Transverse colon (tissue), 4 donors: Measurements from ENCODE around the gene KCNN2. TPM values are rescaled to one million over a fixed set of nuclear protein-coding genes. Genes with fewer than 3 reads are reported as not detected.

Source experiments
- DNase-seq: peaks from one replicate; pipeline ENCODE4 v3.0.0-alpha.2; 2019
- H3K27ac ChIP-seq, 4 donors: fragments of 200-600 bp; sonication (generic); 2 replicates each; pipeline ENCODE4 v1.5.1; 2016 to 2018; ENCODE audit warnings: inconsistent platforms in 4 of 4
- H3K27me3 ChIP-seq: fragments of 200-600 bp; sonication (generic); 2 replicates; pipeline ENCODE4 v1.5.1; 2017; ENCODE audit warnings: inconsistent platforms
- H3K36me3 ChIP-seq, 4 donors: fragments of 200-600 bp; sonication (generic); 2 replicates each; pipeline ENCODE4 v1.5.1; 2017 to 2019; ENCODE audit warnings: inconsistent platforms in 4 of 4
- H3K4me1 ChIP-seq, 4 donors: fragments of 200-600 bp; sonication (generic); 2 replicates each; pipeline ENCODE4 v1.5.1; 2017 to 2020; ENCODE audit warnings: inconsistent platforms in 4 of 4
- H3K4me3 ChIP-seq, 4 donors: fragments of 200-600 bp; sonication (generic); 1 replicate in 1 of 4; 2 replicates in 3 of 4; pipeline versions ENCODE4 v1.5.1 to v1.6.1; 2017 to 2019; ENCODE audit warnings: inconsistent platforms in 4 of 4
- H3K9me3 ChIP-seq, 2 donors: fragments of 200-600 bp; sonication (generic); 2 replicates each; pipeline ENCODE4 v1.5.1; 2017 to 2019; ENCODE audit warnings: inconsistent platforms in 2 of 2
- CTCF ChIP-seq, 5 experiments: fragments of 200-600 bp in 3 of 5; fragments of 450-650 bp in 2 of 5; sonication (generic) in 3 of 5; IDR thresholded peaks; 1 replicate in 2 of 5; 2 replicates in 3 of 5; pipeline ENCODE4 v1.5.1; 2016 to 2017; ENCODE audit warnings: antibody characterized with exemption in 5 of 5, inconsistent platforms in 3 of 5, mild to moderate bottlenecking in 2 of 5, moderate library complexity in 1 of 5
- EP300 ChIP-seq: sonication (generic); formaldehyde crosslinking; IDR thresholded peaks from one replicate; pipeline ENCODE4 v1.6.1; 2017; ENCODE audit warnings: antibody characterized with exemption, low read depth
- POLR2A ChIP-seq: fragments of 450-650 bp; IDR thresholded peaks from one replicate; pipeline ENCODE4 v1.6.1; 2016; ENCODE audit warnings: antibody characterized with exemption, mild to moderate bottlenecking, moderate library complexity
- POLR2AphosphoS5 ChIP-seq, 3 donors: sonication (generic); formaldehyde crosslinking; IDR thresholded peaks; one replicate each; pipeline ENCODE4 v1.6.1; 2016; ENCODE audit warnings: antibody characterized with exemption in 3 of 3
- WGBS, 2 donors: methylation state at CpG; one replicate each; pipeline ENCODE4 v1.1.5; 2018; ENCODE audit warnings: low coverage in 1 of 2; 5-methylcytosine and 5-hydroxymethylcytosine counted together
- in situ Hi-C, 4 donors: fragments of 200-750 bp; cut with MboI; loops; one replicate each; pipeline versions ENCODE4 v1.15.0 to v1.15.1; 2017; ENCODE audit warnings: low sequenced_read_pairs in 3 of 4, low pct_ligation_motif_present in 1 of 4, low pct_unique_long_range_greater_than_20kb in 1 of 4
- intact Hi-C: fragments of 100-400 bp; cut with DNase I; formaldehyde crosslinking; loops from one replicate; pipeline ENCODE4 v1.15.1; 2023; ENCODE audit warnings: low total_unique reads
- total RNA-seq, 4 donors: library from RNA; depleted of rRNA; stranded (reverse); fragments of >200 nt; gene quantifications; one replicate each; pipeline ENCODE4 v1.1.0, GENCODE V29; 2016

The KCNN2 gene
- total RNA-seq, 4 donors from 2014 or later: 0.16 to 5.8 (median 0.58) TPM

GRCh38 chr5:114355086-114355830 is 6.6 kb upstream of the KCNN2 start:
- DNase-seq: no peak
- intact Hi-C loops: no loop called here

DNA sequence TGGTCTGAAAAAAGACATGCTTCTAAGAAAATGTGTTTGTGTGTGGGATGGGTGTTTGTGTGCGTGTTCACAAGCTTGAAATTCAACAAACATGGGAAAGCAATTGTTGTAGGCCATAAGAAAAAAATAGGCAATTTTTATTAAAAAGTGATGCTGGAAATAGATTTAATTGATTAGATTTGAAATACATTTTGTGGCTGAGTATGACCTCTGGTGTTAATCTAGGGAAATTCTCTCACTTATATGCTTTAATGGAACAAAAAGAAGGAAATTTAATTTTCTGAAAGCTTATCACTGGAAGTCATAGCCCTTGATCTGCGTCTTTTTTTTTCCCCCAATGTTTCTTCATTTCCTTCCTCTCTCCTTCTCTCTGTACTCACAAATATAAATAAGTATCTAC is 3.5 kb upstream of the KCNN2 start:
- no peaks in the 10 kb centered on the region for H3K9me3 ChIP-seq
- no peak overlapping the region for H3K4me3 ChIP-seq
- H3K27me3 ChIP-seq: peaks cover 53% of the 10 kb centered on the region
- H3K4me1 ChIP-seq: peaks cover 11 to 22% (median 19%) of the 10 kb centered on the region in 4 donors
- WGBS, 2 donors: 46 to 61% methylated on average over 2 of the region's 2 CpGs
- no peak for DNase-seq
- in situ Hi-C loops (no loop called here), intact Hi-C loops (no loop called here)
- no peaks in the 10 kb centered on the region for H3K36me3 ChIP-seq
- TF ChIP-seq EP300 (no peak), POLR2AphosphoS5 (IDR thresholded peaks at IDR 0.05) (no peak), CTCF (IDR thresholded peaks at IDR 0.05) (no peak), POLR2A (no peak)
- H3K27ac ChIP-seq: no peak overlapping the region

More at GRCh38 chr5:114355086-114355830, 6.6 kb upstream of the KCNN2 start:
- Histone ChIP-seq H3K27me3 (peaks cover 22% of the 10 kb centered on the region), H3K4me3 (no peak overlapping the region), H3K4me1 (no peaks in the 10 kb centered on the region), H3K36me3 (no peaks in the 10 kb centered on the region), H3K27ac (no peak overlapping the region), H3K9me3 (no peaks in the 10 kb centered on the region)
- WGBS, 2 donors: 40 to 55% methylated on average over 5 of the region's 5 CpGs
- TF ChIP-seq POLR2AphosphoS5 (IDR thresholded peaks at IDR 0.05) (no peak), POLR2A (no peak), CTCF (IDR thresholded peaks at IDR 0.05) (no peak), EP300 (no peak)
- in situ Hi-C loops: no loop called here

GRCh38 chr5:114360357-114360756 is 1.5 kb upstream of the KCNN2 start:
- H3K27me3 ChIP-seq: peaks cover 72% of the 10 kb centered on the region
- intact Hi-C loops: no loop called here
- WGBS, 2 donors: 9 to 10% methylated on average over 5 of the region's 5 CpGs

More at GRCh38 chr5:114360357-114360756, 1.5 kb upstream of the KCNN2 start:
- Histone ChIP-seq H3K9me3 (no peaks in the 10 kb centered on the region), H3K4me3 (peak overlapping the region in 1 of 4 donors; percentile 55), H3K4me1 (peaks cover 11 to 29% (median 20%) of the 10 kb centered on the region in 4 donors), H3K36me3 (no peaks in the 10 kb centered on the region), H3K27ac (no peak overlapping the region)
- no peak for DNase-seq
- in situ Hi-C loops: no loop called here
- TF ChIP-seq POLR2AphosphoS5 (IDR thresholded peaks at IDR 0.05) (no peak), EP300 (no peak), CTCF (IDR thresholded peaks at IDR 0.05) (no peak), POLR2A (no peak)
